Measurements from ENCODE around the gene TNNT3. TPM values are rescaled to one million over a fixed set of nuclear protein-coding genes. Genes with fewer than 3 reads are reported as not detected.

Gene TNNT3
- total RNA-seq, 1 experiment from 2014 or later: not detected

GRCh38 chr11:1925373-1926155 is 6.1 kb downstream of the TNNT3 start:
- no peak for DNase-seq
- Histone ChIP-seq H3K27ac (no peak overlapping the region), H3K79me2 (ENCODE audit: low read depth) (no peaks in the 10 kb centered on the region), H3K36me3 (ENCODE audit: low read depth) (no peaks in the 10 kb centered on the region), H2AFZ (no peak overlapping the region), H3K9me3 (ENCODE audit: insufficient read depth, low read depth) (no peaks in the 10 kb centered on the region), H3F3A (ENCODE audit: insufficient read depth, low read depth) (no peaks in the 10 kb centered on the region), H3K4me1 (replicated peaks; ENCODE audit: insufficient read depth) (no peaks in the 10 kb centered on the region), H4K20me1 (ENCODE audit: insufficient read depth) (no peaks in the 10 kb centered on the region), H3K9me2 (ENCODE audit: insufficient read depth) (no peaks in the 10 kb centered on the region), H3K4me2 (no peak overlapping the region), H3K4me3 (no peak overlapping the region), H3K27me3 (ENCODE audit: insufficient read depth, low read depth) (peaks cover 6% of the 10 kb centered on the region; the same call in 1 of the 2 replicates)
- POLR2A ChIA-PET (ENCODE audit: unreplicated experiment): no interaction called here
- intact Hi-C loops (cut with micrococcal nuclease; ENCODE audit: unreplicated experiment): no loop called here
- TF ChIP-seq CTCF (conservative IDR thresholded peaks at IDR 0.05): no peak
- no peak for TF ChIP-seq EZH2 (IDR thresholded peaks at IDR 0.05; ENCODE audit: low read depth)
- CTCF ChIA-PET: no interaction called here
- BruUV-seq (replicated peaks): no TSS peak

GRCh38 chr11:1926156-1927025 is 6.9 kb downstream of the TNNT3 start:
- ChIA-PET POLR2A (ENCODE audit: unreplicated experiment) (no interaction called here), CTCF (no interaction called here)
- no peaks in the 10 kb centered on the region for H3K79me2 ChIP-seq (ENCODE audit: low read depth)
- H3K9me3 ChIP-seq (ENCODE audit: insufficient read depth, low read depth): no peaks in the 10 kb centered on the region
- H2AFZ ChIP-seq: no peak overlapping the region
- H3K9me2 ChIP-seq (ENCODE audit: insufficient read depth): no peaks in the 10 kb centered on the region
- no peaks in the 10 kb centered on the region for H3K4me1 ChIP-seq (replicated peaks; ENCODE audit: insufficient read depth)
- H4K20me1 ChIP-seq (ENCODE audit: insufficient read depth): no peaks in the 10 kb centered on the region
- BruUV-seq (replicated peaks): no TSS peak
- H3K36me3 ChIP-seq (ENCODE audit: low read depth): no peaks in the 10 kb centered on the region
- no peaks in the 10 kb centered on the region for H3K27me3 ChIP-seq (ENCODE audit: insufficient read depth, low read depth)
- TF ChIP-seq CTCF (conservative IDR thresholded peaks at IDR 0.05): no peak
- TF ChIP-seq EZH2 (IDR thresholded peaks at IDR 0.05; ENCODE audit: low read depth): no peak
- H3K4me2 ChIP-seq: no peak overlapping the region
- H3K27ac ChIP-seq: no peak overlapping the region
- intact Hi-C loops (cut with micrococcal nuclease; ENCODE audit: unreplicated experiment): no loop called here
- no peaks in the 10 kb centered on the region for H3F3A ChIP-seq (ENCODE audit: insufficient read depth, low read depth)
- H3K4me3 ChIP-seq: no peak overlapping the region
- DNase-seq: no peak

- H2AFZ ChIP-seq: no peak overlapping the region
- BruUV-seq (replicated peaks): no TSS peak
- DNase-seq: no peak
- no peaks in the 10 kb centered on the region for H3K9me2 ChIP-seq (ENCODE audit: insufficient read depth)
- no peaks in the 10 kb centered on the region for H3F3A ChIP-seq (ENCODE audit: insufficient read depth, low read depth)
- ChIA-PET POLR2A (ENCODE audit: unreplicated experiment) (no interaction called here), CTCF (no interaction called here)
- no peaks in the 10 kb centered on the region for H3K79me2 ChIP-seq (ENCODE audit: low read depth)
- H3K4me2 ChIP-seq: no peak overlapping the region
- TF ChIP-seq EZH2 (IDR thresholded peaks at IDR 0.05; ENCODE audit: low read depth) (no peak), CTCF (conservative IDR thresholded peaks at IDR 0.05) (no peak)
- no peaks in the 10 kb centered on the region for H3K4me1 ChIP-seq (replicated peaks; ENCODE audit: insufficient read depth)
- H4K20me1 ChIP-seq (ENCODE audit: insufficient read depth): no peaks in the 10 kb centered on the region
- peaks cover 5% of the 10 kb centered on the region; the same call in 1 of the 2 replicates for H3K27me3 ChIP-seq (ENCODE audit: insufficient read depth, low read depth)
- no peak overlapping the region for H3K4me3 ChIP-seq
- H3K36me3 ChIP-seq (ENCODE audit: low read depth): no peaks in the 10 kb centered on the region
- no peaks in the 10 kb centered on the region for H3K9me3 ChIP-seq (ENCODE audit: insufficient read depth, low read depth)
- intact Hi-C loops (cut with micrococcal nuclease; ENCODE audit: unreplicated experiment): no loop called here
- H3K27ac ChIP-seq: no peak overlapping the region
These were observed 7.7 kb downstream of the TNNT3 start for GRCh38 chr11:1927026-1927847.
